ENCODE data around the gene FGFR1OP2.

FGFR1OP2 gene

DNA sequence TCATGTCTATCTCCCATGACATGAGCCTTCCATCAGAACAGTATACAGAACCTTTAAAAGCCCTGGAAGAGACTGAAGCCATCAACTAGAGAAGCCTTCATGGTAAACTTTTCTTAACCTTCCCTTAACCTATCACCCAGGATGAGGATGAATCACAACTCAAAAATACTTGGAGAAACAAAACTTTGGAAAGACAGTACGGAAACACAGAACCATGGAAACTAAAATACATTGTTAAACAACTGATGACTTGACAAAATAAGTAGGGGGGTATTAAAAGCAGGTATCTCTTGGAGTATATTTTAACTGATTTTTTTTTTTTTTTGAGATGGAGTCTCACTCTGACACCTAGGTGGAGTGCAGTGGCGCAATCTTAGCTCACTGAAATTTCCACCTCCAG, 67.2 kb downstream of the FGFR1OP2 start:
- DNase-seq: no peak

DNA sequence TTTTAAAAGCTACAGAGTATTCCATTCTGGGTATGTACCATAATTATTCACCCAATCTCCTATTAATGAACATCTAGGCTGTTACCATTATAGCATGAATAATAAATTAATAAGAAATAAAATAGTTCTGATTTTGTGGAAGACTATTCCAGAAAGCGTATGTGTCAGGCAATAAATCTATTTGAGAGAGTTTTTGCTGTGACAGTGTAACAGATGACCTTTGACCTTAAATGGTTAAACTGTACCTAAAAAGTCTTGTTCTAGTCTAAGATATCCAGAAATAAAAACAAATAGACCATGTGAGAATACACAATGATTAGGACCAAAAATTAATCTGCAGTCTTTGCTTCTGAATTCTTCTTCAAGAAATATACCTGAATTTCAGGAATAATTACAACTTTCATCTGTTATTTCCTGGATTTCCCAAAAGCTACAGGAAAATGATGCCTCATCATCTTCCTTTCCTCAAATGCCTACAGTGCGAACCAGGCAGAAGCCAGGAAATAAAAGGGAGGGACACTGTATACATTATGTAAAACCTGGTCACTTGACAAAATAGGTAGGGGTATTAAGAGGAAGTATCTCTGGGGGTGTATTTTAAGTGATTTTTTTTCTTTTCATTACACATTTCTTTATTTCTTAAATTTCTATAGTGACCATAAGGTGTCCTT, 68.7 kb downstream of the FGFR1OP2 start:
- DNase-seq: no peak

DNA sequence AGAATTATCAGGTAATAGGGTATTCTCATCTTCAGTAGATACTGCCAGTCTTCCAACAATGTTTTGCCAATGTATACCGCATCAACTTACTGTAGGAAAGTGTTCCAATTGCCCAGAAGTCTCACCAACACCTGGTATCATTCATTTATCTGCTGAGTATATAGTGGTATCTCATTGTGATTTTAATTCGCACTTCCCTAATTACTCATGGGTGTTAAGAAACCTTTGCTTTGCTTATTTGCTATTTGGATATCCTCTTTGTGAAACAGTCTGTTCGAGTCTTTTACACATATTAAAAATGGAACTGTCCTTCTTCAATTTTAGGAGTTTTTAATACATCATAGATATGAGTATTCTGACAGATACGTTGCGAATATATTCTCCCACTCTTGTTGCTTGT, 69.8 kb downstream of the FGFR1OP2 start:
- DNase-seq: no peak

DNA sequence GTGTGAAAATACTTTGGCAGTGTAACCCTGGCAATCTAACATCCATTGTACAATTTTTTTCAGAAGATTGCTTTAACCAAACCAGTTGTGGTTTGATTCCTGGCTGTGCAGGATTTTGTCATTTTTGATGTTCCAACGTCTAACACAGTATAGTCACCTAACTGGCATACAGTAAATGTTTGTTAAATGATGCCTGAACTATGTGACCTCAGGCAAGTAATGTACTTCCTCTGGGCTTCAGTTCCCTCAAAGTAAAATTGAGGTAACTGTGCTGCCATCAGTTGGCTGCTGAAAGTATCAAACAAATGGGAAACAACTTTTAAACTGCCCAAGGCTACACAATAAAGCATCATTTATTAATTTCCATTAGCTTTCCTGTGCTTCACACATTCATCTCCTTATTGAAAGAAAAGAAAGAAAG, 71.6 kb downstream of the FGFR1OP2 start:
- no peak for DNase-seq

DNA sequence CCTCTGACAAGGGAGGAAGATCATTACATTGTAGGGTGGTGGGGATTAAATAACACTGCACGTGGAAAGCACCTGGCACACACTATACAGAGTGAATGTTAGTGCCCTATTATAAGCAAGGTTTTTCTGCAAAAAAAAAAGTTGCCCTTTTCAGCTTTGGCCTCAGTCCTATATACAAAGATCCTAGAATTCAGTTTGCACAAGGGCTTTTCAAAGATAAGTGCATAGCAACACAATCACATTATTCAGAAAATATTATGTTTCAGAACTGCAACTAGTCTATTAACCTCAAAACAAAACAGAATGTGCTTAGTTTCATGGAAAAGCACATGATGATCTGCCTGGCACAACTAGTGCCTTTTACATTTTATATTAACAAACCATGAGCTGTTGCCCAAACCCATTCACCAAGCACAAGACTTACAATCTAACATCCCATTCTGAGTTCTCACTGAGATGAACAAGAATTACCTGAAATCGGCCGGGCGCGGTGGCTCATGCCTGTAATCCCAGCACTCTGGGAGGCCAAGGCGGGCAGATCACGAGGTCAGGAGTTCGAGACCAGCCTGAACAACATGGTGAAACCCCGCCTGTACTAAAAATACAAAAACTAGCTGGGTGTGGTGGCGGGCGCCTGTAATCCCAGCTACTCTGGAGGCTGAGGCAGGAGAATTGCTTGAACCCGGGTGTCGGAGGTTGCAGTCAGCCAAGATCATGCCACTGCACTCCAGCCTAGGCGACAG, 74.1 kb downstream of the FGFR1OP2 start:
- DNase-seq: no peak

DNA sequence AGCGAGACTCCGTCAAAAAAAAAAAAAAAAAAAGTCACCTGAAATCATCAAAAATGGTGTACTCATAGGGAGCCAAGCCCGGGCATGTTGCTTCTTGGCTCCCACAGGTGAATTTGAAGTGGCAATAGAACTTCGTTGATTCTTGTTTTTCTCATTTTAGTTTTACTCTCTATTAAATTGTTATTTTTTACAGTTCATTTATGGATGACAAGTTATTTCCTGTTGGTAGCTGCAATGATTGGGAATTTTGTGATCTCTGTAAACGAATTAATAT, 74.6 kb downstream of the FGFR1OP2 start:
- DNase-seq: no peak

DNA sequence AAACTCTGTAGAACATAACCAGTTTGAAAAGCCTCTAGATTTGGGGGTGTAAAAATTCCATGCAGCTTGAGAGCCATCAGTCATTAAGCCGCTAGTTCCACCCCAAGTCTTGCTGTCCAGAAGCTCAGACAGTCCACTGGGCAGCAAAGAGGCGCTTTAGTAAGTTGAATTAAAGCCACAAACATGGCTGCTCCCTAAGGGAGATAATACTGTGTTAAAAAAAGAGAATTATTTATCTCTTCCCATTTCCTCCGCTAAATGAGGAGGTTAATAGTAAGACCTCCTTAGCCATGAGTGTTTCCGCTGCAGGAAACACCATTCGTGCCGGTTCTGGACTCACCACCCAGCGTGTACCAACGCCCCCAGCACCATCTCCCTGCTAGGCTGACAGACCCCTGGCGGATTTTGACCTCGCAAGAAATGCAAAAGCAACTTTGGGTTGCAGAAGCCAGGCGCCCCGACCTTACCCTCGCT, 75.4 kb downstream of the FGFR1OP2 start:
- DNase-seq: no peak

DNA sequence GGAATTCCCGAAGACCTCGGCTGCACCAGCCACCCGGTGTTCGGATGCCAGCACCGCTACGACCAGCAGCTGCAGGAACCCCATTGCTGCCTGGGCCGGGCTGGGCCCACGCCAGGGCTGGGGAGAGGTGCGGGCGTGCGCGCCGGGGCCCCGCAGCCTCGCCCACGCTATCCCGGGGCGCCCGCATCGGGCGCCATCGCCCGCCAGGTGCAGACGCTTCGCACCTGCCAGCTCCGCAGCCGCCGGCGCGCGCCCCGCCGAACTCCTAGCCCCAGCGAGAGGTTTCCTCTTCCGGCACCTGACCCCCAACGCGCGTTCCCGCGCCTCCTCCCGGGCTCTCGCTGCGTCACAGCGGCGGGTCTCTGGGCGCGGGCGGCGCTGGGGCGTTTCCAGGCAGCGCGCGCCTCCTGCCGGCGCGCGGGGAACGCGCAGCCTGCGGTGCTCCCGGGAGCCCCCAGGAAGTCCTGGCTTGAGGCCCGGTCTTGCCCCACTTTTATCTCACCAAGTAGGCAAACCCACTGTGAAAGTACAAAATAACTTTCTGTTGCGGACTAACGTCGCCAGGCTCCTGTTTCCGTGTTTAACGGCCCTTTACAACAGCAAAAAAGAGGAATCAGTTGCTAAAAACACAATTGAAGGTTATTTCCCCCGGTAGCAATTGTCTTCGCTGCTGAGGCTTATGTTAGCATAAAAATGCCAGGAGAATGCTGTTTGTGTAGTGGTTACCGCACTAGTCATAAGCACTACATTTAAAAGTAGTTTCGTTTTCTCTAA, 76.0 kb downstream of the FGFR1OP2 start, which contains the start of gene TM7SF3:
TSS of gene TM7SF3 (minus strand) at position 300 of the 774 bp plus-strand sequence. CDS start at position 84, 216 bp downstream.
- DNase-seq: peak; percentile 97

DNA sequence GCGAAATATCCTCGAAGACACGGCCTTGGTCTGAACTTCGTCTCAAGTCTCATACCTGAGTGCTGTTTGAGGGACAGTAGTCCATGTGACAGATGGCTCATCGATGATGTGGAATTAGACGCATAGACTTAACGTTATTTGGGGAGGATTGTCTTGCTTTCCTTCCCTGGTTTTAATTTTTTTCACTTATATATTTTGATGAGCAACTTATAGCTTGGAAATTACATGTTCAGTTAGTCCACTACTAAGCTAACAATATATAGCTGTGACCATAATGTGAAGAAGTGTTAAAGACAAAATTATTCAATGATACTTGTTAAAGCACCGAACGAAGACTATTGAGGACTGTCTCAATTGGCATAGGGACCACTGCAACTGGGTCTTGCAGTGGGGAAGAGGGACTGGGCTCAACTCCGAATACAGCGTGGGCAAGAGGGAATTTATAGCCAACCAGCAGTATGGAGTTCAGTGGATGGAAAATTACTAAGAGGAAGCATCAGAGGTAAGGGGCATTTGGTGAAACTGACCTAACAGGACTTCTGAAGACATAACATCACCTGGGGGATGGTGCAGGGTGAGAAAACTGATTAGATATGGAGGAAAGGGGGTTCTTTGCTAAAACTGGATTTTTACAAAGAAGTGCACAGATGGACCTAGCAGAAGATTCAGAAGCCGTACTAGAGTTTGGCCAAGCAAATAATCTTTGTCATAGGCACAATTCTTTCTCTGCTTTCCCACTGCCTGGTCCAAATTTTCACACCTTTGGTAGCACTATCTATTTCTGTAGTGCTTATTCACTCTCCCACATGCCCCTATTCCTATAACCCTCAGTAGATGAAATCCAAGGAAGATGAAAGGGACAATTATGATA, 76.8 kb downstream of the FGFR1OP2 start:
- no peak for DNase-seq

DNA sequence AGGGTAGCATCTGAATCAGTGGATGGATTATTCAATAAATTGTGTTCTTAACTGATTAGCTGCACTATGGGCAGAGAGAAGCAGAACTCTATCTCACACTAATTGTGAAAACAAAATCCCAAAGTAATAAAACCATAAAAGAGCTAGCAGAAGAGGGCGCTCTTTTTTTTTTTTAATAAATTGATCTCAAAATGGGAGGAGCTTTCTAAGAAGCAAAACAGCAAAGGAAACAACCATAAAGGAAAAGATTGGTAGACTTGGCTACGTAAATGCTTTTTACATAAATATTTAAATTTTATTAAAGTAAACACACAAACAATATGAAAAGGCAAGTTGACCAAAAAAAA, 77.4 kb downstream of the FGFR1OP2 start:
- DNase-seq: peak; percentile 37

Measured in activated CD4-positive, alpha-beta T cell treated with anti-CD3 and anti-CD28 coated beads, Interleukin-2, Interleukin-6, amounts not matched to agents 100 ng/mL and 50 ng/mL, durations not matched to agents 16 hours and 8 hours (primary cell).